HG03025 (cell line): ENCODE measurements around the gene DNLZ.

Experiments
- ATAC-seq: cut with Tn5 transposase; IDR thresholded peaks from one replicate; pipeline ENCODE4 v1.9.1; 2021; ENCODE audit warnings: mild to moderate bottlenecking, moderate library complexity; ENCODE audit not compliant: unreplicated experiment, low FRiP score

The DNLZ gene

GRCh38 chr9:136377341-136378169, 14.0 kb upstream of the DNLZ start:
- ATAC-seq: no peak

DNA sequence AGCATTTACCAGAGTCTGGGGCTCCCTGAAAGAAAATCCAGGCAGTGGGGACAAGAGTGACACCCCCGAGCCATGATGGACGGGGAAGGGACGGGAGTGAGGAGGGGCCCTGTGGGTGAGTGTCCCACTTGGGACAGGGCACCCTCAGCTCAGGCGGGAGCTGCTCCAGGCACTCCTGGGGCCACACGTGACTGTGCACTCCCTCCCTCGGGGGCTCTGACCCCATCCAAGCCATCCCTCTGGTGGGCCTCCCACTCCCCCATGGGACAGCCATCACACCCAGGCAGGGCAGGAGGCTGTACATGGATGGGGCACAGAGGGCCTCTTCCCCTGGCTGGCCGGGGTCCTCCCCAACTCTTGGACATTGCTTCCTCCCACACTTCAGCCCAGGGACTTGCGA, 12.9 kb upstream of the DNLZ start:
- ATAC-seq: no peak

DNA sequence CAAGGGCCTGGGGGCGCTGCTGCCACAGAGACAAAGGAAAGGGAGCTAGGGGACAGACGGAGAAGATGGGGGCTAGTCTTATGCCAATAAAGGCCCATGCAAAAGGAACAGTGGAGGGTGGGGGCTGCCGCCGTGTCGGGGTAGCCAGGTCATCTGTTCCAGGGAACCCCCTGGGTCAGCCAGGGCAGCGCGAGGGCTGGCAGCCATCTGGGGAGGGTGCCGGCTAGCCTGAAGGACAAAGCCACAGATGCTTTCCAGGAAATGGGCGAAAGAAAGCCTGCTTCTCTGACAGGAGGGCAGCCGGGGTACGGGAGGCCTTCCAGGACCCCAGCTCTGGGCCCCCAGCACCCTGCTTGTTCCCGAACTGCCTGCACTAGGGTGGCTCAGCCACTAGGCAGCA, 11.6 kb upstream of the DNLZ start:
- no peak for ATAC-seq

- no peak for ATAC-seq
Observed at GRCh38 chr9:136374183-136374575, 10.6 kb upstream of the DNLZ start.

DNA sequence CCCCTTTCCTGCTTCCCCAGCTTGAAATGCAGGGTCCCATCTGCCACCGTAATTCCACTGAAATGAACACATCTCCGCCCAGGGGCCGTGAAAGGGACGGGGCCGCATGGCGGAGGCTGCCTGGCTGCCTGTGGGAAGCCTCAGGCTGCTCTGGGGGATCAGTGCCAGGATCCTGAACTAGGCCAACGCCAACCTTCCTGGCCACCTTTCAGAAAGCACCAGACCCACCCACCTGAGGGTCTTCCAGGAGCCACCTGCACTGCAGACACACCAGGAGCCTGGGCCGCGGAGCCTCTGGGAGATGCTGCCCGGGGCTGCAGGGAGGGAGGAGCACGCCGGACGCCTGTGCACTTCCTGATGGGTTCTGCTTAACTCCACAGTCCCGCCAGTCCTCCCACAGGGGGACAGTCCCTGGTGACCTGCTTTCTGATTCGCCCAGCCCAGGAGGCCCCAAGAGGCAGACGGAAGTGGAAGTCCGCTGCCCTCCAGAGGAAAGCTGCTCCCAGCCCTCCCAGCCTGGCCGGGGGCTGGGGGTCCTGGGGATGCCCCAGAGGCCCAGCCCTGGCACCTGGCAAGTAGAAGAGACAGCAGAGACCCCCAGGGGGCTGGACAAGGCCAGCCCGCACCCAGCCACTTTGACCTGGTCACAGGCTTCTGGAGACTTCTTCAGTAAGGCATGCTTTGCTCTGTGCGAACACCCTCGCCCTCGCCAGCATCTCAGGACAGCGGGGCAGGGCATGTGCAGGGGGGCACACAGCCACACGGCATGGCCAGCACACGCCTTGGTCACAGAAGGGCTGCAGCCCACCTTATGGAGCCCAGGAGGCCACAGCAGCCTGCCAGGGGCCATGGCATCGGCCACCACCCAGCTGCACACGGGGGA, 10.0 kb upstream of the DNLZ start, which contains the start of gene CARD9:
CARD9 (minus strand) TSS at position 370 of the 883 bp plus-strand sequence. CDS start 1,591 bp downstream, outside the sequence.
- ATAC-seq: no peak

- no peak for ATAC-seq
Observed at GRCh38 chr9:136372561-136373299, 9.2 kb upstream of the DNLZ start.

DNA sequence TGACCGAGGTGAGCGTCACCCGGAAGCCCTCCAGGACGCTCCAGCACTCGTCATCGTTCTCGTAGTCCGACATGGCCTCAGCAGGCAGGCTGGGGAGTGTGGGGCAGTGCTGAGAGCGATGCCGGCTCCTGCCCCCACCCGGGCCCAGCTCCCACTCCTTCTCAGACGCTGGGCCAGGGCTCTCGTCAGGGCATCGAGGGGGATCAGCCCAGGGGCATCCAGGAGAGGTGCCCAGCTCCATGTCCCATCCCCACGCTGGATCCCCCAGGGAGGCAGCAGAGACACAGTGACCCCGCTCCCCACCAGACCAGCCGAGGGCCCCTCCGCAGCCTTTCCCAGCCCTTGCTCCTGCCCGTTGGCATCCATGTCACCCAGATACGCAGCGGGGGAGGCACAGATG, 8.5 kb upstream of the DNLZ start:
- no peak for ATAC-seq

GRCh38 chr9:136371533-136371880, 8.0 kb upstream of the DNLZ start:
- no peak for ATAC-seq

- ATAC-seq: no peak
Observed at GRCh38 chr9:136370687-136371532, 7.4 kb upstream of the DNLZ start.

GRCh38 chr9:136370037-136370436, 6.5 kb upstream of the DNLZ start:
- ATAC-seq: no peak

- no peak for ATAC-seq
Observed at GRCh38 chr9:136368190-136368589, 4.6 kb upstream of the DNLZ start.

GRCh38 chr9:136367296-136368145, 4.0 kb upstream of the DNLZ start:
- ATAC-seq: no peak

DNA sequence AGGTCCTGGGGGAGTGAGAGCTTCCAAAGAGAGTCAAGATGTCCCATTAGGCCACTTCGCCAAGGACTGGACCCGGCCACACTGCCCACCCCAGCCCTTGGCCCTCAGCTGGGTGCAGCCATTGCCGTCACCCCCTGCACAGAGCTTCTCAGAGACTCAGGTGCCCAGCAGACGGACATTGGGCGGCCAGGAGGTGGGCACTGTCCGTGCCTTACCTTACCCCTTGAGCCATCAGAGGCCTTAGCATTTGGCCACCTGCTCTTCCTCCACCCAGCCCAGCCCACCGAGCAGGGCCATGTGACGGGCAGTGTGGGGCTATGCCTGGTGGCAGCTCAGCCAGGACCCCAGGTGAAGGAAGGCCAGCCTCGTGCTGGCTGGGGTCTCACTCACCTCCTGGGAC, 3.3 kb upstream of the DNLZ start:
- no peak for ATAC-seq

- no peak for ATAC-seq
Observed at GRCh38 chr9:136365775-136366222, 2.3 kb upstream of the DNLZ start.

DNA sequence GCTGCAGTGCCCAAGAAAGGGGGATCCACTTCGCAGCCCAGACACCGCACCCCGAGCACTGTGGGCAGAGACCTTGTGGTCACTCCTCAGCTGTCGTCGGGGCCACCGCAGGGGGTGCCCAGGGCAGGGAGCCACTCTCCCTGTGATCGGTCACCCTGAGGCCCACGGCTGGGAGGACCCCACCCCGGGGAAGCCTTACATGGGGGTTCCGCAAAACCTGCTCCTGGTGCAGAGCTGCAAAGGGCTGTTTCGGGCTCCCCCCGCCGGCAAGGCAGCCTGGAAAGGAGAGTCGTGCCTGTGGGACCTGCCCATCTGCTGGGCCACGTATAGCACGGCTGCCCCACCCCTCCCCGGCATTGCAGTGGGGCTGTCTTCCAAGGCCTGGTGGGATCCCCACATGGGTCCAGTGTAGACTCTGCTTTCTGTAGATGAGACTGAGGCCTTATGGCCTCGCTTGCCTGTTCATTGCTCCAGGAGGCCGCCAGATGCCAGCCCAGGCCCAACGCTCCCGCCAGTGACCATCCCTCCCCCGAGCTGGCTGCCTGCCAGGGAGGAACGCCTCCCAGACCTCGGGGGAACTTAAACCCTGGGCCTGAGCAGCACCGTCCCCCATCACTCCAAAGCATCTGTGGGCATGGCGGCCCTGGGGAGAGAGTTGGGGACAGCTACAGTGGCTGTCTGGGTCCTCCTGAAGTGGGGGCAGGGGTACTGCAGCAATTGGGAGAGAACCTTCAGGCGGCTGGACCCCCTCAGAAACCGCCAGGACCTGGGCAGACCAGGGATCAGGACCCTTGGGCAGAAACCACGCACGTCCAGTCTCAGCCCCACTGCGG, 1.6 kb upstream of the DNLZ start:
- ATAC-seq: no peak

DNA sequence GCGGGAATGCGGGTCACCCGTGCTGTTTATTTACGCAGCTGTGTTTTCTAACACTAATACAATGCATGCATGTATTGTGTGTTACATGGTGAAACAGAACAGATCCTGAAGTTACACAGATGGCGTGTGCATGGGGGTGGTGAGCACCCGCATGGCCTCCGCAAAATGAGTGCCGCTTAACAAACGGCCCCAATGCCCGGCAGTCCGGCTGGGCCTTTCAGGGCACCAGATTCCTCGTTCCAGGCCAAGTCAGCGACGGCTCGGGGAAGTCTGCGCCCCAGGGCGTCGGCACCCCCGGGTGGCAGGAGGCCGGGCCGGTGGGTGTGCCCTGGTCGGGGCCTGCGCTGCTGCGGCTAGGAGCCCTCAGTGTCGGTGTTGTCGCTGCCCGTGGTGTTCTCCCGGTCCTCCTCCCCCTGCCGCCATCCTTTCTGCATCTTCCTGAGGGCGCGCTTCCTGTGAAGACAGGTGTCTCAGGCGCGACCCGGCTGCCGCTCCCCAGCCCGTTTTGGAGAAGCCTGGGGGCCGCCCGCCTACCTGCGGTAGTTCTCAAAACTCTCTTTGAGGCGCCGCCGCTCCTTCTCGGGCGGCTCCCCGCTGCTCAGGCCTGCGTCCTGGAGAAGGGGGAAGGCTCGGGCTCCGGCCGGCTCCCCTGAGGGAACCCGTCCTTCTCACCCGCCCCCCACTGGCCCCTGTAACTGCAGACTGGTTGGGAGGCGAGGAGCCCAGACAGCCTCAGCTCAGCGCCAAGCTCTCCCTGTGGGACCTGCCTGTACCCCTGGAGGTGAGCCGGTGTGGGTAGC, 605 bp upstream of the DNLZ start:
- ATAC-seq: no peak

DNA sequence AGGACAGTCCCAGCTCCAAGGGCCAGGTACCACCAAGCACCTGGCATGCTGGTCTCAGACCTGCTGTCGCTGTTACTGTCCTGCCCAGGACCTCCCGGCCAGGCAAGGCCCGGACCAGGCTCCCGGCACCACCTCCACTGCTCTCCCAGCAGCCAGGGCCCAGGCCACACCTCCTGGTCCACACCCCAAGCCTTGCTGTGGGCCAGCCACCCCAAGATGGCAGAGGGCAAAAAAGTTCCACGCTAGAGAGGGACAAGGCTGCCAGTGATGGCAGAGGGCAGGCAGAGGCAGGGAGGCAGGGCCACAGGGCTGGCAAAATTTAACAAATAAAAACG, 1.1 kb downstream of the DNLZ start:
- ATAC-seq: no peak
